ENCODE data around the gene STK35.

The STK35 gene

GRCh38 chr20:2195614-2196013 is 94.0 kb downstream of the STK35 start:
- no peak for DNase-seq (ENCODE audit: low read depth, low spot score)
- Histone ChIP-seq H3K4me3 (no peak overlapping the region), H3K9me3 (ENCODE audit: low read depth, low read length) (no peaks in the 10 kb centered on the region), H3K27ac (no peak overlapping the region), H3K36me3 (ENCODE audit: insufficient read depth, low read length) (no peaks in the 10 kb centered on the region), H3K9ac (ENCODE audit: insufficient read length) (no peak overlapping the region)
- TF ChIP-seq FOXP2 (optimal IDR thresholded peaks at IDR 0.05; ENCODE audit: control extremely low read depth, extremely low read length, insufficient read depth) = no peak
- TF ChIP-seq POLR2AphosphoS5 (IDR thresholded peaks at IDR 0.05; ENCODE audit: borderline replicate concordance, low read depth, low read length) = no peak
- TF ChIP-seq EZH2 (IDR thresholded peaks at IDR 0.05) = no peak

GRCh38 chr20:2197166-2197565 is 95.5 kb downstream of the STK35 start:
- H3K9ac ChIP-seq (ENCODE audit: insufficient read length) = no peak overlapping the region
- no peak for DNase-seq (ENCODE audit: low read depth, low spot score)
- H3K36me3 ChIP-seq (ENCODE audit: insufficient read depth, low read length) = no peaks in the 10 kb centered on the region
- H3K9me3 ChIP-seq (ENCODE audit: low read depth, low read length) = no peaks in the 10 kb centered on the region
- TF ChIP-seq FOXP2 (optimal IDR thresholded peaks at IDR 0.05; ENCODE audit: control extremely low read depth, extremely low read length, insufficient read depth) (no peak), POLR2AphosphoS5 (IDR thresholded peaks at IDR 0.05; ENCODE audit: borderline replicate concordance, low read depth, low read length) (no peak), EZH2 (IDR thresholded peaks at IDR 0.05) (no peak)
- no peak overlapping the region for H3K27ac ChIP-seq
- H3K4me3 ChIP-seq = no peak overlapping the region

Data from SK-N-MC (cell line).